ENCODE results near the gene RPL38.

DNA sequence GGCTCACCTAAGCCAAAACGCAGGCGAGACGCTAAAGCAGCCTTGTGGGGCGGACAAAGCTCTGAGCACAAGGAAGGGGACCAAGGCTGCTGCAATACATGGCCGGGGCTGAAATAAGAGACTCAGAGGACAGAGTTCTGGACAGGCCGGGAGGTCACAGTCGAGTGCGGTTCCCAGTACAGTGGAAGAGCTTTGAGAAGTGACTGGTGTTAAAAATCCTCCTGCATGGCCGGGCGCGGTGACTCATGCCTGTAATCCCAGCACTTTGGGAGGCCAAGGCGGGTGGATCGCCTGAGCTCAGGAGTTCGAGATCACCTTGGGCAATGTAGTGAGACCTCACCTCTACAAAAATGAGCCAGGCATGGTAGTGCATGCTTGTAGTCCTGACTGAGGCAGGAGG, 20.4 kb downstream of the RPL38 start:
- no peak for TF ChIP-seq ELF1 (IDR thresholded peaks at IDR 0.05)
- TF ChIP-seq, protein P1, sequence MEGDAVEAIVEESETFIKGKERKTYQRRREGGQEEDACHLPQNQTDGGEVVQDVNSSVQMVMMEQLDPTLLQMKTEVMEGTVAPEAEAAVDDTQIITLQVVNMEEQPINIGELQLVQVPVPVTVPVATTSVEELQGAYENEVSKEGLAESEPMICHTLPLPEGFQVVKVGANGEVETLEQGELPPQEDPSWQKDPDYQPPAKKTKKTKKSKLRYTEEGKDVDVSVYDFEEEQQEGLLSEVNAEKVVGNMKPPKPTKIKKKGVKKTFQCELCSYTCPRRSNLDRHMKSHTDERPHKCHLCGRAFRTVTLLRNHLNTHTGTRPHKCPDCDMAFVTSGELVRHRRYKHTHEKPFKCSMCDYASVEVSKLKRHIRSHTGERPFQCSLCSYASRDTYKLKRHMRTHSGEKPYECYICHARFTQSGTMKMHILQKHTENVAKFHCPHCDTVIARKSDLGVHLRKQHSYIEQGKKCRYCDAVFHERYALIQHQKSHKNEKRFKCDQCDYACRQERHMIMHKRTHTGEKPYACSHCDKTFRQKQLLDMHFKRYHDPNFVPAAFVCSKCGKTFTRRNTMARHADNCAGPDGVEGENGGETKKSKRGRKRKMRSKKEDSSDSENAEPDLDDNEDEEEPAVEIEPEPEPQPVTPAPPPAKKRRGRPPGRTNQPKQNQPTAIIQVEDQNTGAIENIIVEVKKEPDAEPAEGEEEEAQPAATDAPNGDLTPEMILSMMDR (IDR thresholded peaks at IDR 0.05): no peak
- no peak for TF ChIP-seq RXRA (IDR thresholded peaks at IDR 0.05; ENCODE audit: borderline replicate concordance, low read depth)
- TF ChIP-seq EP300 (IDR thresholded peaks at IDR 0.05; ENCODE audit: borderline replicate concordance in 1 of 2, low read depth in 1 of 2, low read length in 1 of 2): no peak
- TF ChIP-seq ZBTB33 (IDR thresholded peaks at IDR 0.05; ENCODE audit: borderline replicate concordance, low read depth): no peak
- no peak for TF ChIP-seq POLR2AphosphoS5 (IDR thresholded peaks at IDR 0.05; ENCODE audit: low read depth, low read length)
- TF ChIP-seq MAX (IDR thresholded peaks at IDR 0.05; ENCODE audit: low read depth): no peak
- TF ChIP-seq NRF1 (IDR thresholded peaks at IDR 0.05; ENCODE audit: low read depth, low read length): no peak
- no peak for TF ChIP-seq MEF2A (IDR thresholded peaks at IDR 0.05; ENCODE audit: borderline replicate concordance, low read depth)
- no peak for TF ChIP-seq USF1 (IDR thresholded peaks at IDR 0.05; ENCODE audit: borderline replicate concordance, low read depth)
- no peak for TF ChIP-seq SIN3A (IDR thresholded peaks at IDR 0.05; ENCODE audit: borderline replicate concordance, low read depth, low read length)
- no peak for TF ChIP-seq EZH2phosphoT487 (IDR thresholded peaks at IDR 0.05; ENCODE audit: borderline replicate concordance, low read depth)
- no peak for TF ChIP-seq JUND (IDR thresholded peaks at IDR 0.05)
- TF ChIP-seq RAD21 (IDR thresholded peaks at IDR 0.05; ENCODE audit: low read length): no peak

Data from SK-N-SH (cell line).